HepG2 (cell line): ENCODE data around the gene ESRP2. TPM values are rescaled to one million over a fixed set of nuclear protein-coding genes. Genes with fewer than 3 reads are reported as not detected.
A peak's percentile ranks its signal among the peaks of the same experiment; 100 is the strongest.

ENCODE experiments used
- BCL6 ChIP-seq: IDR thresholded peaks from 2 replicates; pipeline ENCODE4 v1.6.1; 2016; ENCODE audit warnings: missing genetic modification reagents, missing compliant biosample characterization
- CBX1 ChIP-seq: IDR thresholded peaks from one replicate; pipeline ENCODE4 v1.6.1; 2016; ENCODE audit warnings: antibody characterized with exemption, low read depth
- FOXC1 ChIP-seq: sonication (generic); formaldehyde crosslinking; IDR thresholded peaks from 2 replicates; pipeline ENCODE4 v1.8.0; 2022; ENCODE audit warnings: mild to moderate bottlenecking, missing genetic modification reagents, borderline replicate concordance
- FOXM1 ChIP-seq: sonication (generic); formaldehyde crosslinking; IDR thresholded peaks from 2 replicates; pipeline ENCODE4 v1.5.0; 2020; ENCODE audit warnings: missing genetic modification reagents
- KLF16 ChIP-seq, 2 experiments: sonication (generic) in 1 of 2; formaldehyde crosslinking in 1 of 2; IDR thresholded peaks; 2 replicates each; pipeline versions ENCODE4 v1.6.1 to v1.8.0; 2016 to 2023; ENCODE audit warnings: missing genetic modification reagents in 2 of 2, missing compliant biosample characterization in 1 of 2
- MIXL1 ChIP-seq: IDR thresholded peaks from 2 replicates; pipeline ENCODE4 v1.6.1; 2016
- NRL ChIP-seq: sonication (generic); formaldehyde crosslinking; IDR thresholded peaks from 2 replicates; pipeline ENCODE4 v1.5.0; 2020; ENCODE audit warnings: missing genetic modification reagents, mild to moderate bottlenecking, moderate library complexity, borderline replicate concordance
- POGZ ChIP-seq: sonication (generic); formaldehyde crosslinking; IDR thresholded peaks from 2 replicates; pipeline ENCODE4 v1.4.0; 2020; ENCODE audit warnings: mild to moderate bottlenecking, missing genetic modification reagents
- RARA ChIP-seq: IDR thresholded peaks from 2 replicates; pipeline ENCODE4 v1.6.1; 2016; ENCODE audit warnings: missing genetic modification reagents, missing compliant biosample characterization
- RCOR2 ChIP-seq: IDR thresholded peaks from 2 replicates; pipeline ENCODE4 v1.6.1; 2016; ENCODE audit warnings: missing biosample characterization, missing genetic modification reagents
- RELA ChIP-seq: sonication (generic); formaldehyde crosslinking; IDR thresholded peaks from 2 replicates; pipeline ENCODE4 v1.4.0; 2020; ENCODE audit warnings: missing genetic modification reagents
- TEAD2 ChIP-seq: sonication (generic); formaldehyde crosslinking; IDR thresholded peaks from 2 replicates; pipeline ENCODE4 v1.9.0; 2021; ENCODE audit warnings: missing genetic modification reagents
- ZEB1 ChIP-seq: IDR thresholded peaks from 2 replicates; pipeline ENCODE4 v1.6.1; 2012; ENCODE audit warnings: mild to moderate bottlenecking, low read depth, inconsistent platforms; ENCODE audit not compliant: insufficient replicate concordance
- ZFP36L2 ChIP-seq: sonication (generic); formaldehyde crosslinking; IDR thresholded peaks from 2 replicates; pipeline ENCODE4 v1.4.0; 2020; ENCODE audit warnings: missing genetic modification reagents
- ZFYVE20 ChIP-seq: sonication (generic); formaldehyde crosslinking; IDR thresholded peaks from 2 replicates; pipeline ENCODE4 v1.8.0; 2023; ENCODE audit warnings: low read depth, mild to moderate bottlenecking, moderate library complexity, missing genetic modification reagents, borderline replicate concordance
- ZNF264 ChIP-seq: sonication (generic); formaldehyde crosslinking; IDR thresholded peaks from 2 replicates; pipeline ENCODE4 v1.4.0; 2020; ENCODE audit warnings: missing genetic modification reagents
- ZNF30 ChIP-seq: sonication (generic); formaldehyde crosslinking; IDR thresholded peaks from 2 replicates; pipeline ENCODE4 v1.5.0; 2020; ENCODE audit warnings: mild to moderate bottlenecking, missing genetic modification reagents
- ZNF503 ChIP-seq: sonication (generic); formaldehyde crosslinking; IDR thresholded peaks from 2 replicates; pipeline ENCODE4 v1.4.0; 2020; ENCODE audit warnings: missing genetic modification reagents
- ZNF576 ChIP-seq: sonication (generic); formaldehyde crosslinking; IDR thresholded peaks from 2 replicates; pipeline ENCODE4 v1.4.0; 2020; ENCODE audit warnings: mild to moderate bottlenecking, missing genetic modification reagents
- polyA plus RNA-seq, 8 experiments: library from polyadenylated mRNA; depleted of rRNA in 3 of 8; stranded (reverse) in 7 of 8; unstranded in 1 of 8; fragments of >200 nt; fragmentation: Illumina TruSeq in 4 of 8; extraction: Trizol in 4 of 8; gene quantifications; 2 replicates each; pipeline versions ENCODE4 v1.2.1 to v1.2.3, GENCODE V29; 2011 to 2016; ENCODE audit warnings: low read depth in 4 of 8, missing spikeins in 1 of 8, mixed read lengths in 1 of 8; ENCODE audit not compliant: insufficient read depth in 1 of 8
- total RNA-seq, 5 experiments: library from RNA; depleted of rRNA; stranded (reverse); fragments of >200 nt; fragmentation: Illumina TruSeq; extraction: Trizol; gene quantifications; 2 replicates each; pipeline ENCODE4 v1.2.3, GENCODE V29; 2016; ENCODE audit warnings: low read depth in 1 of 5
- TF ChIP-seq, protein P1 (sequence below): conservative IDR thresholded peaks from 2 replicates; pipeline ENCODE4 v1.6.1; 2018; ENCODE audit warnings: missing genetic modification reagents
- TF ChIP-seq, protein P2 (sequence below): sonication (generic); formaldehyde crosslinking; IDR thresholded peaks from 2 replicates; pipeline ENCODE4 v1.5.1; 2020; ENCODE audit warnings: mild to moderate bottlenecking, moderate library complexity, missing genetic modification reagents
- TF ChIP-seq, protein P3 (sequence below): sonication (generic); formaldehyde crosslinking; IDR thresholded peaks from 2 replicates; pipeline ENCODE4 v1.4.0; 2020; ENCODE audit warnings: missing genetic modification reagents, borderline replicate concordance
- TF ChIP-seq, protein P4 (sequence below): sonication (generic); formaldehyde crosslinking; IDR thresholded peaks from 2 replicates; pipeline ENCODE4 v1.4.0; 2020; ENCODE audit warnings: mild to moderate bottlenecking, missing genetic modification reagents

ESRP2 gene
- total and polyA plus RNA-seq, 2 of the 13 experiments (the other 11 are each of a cell fraction or from before 2014, with no cell fraction given) = 21.1 to 32.4 TPM

- no peak for TF ChIP-seq ZNF503 (CRISPR knock-in tag)
- TF ChIP-seq FOXC1 (CRISPR knock-in tag) = no peak
- TF ChIP-seq RARA = peak; percentile 96
- peak; percentile 53; the same call in 1 of the 2 replicates for TF ChIP-seq RCOR2 (CRISPR knock-in tag)
- TF ChIP-seq TEAD2 (CRISPR knock-in tag) = no peak
- 0 out of 2 replicates have a peak, but pooled peaks have one; percentile 21 for TF ChIP-seq ZNF576 (CRISPR knock-in tag)
- TF ChIP-seq, protein P1, sequence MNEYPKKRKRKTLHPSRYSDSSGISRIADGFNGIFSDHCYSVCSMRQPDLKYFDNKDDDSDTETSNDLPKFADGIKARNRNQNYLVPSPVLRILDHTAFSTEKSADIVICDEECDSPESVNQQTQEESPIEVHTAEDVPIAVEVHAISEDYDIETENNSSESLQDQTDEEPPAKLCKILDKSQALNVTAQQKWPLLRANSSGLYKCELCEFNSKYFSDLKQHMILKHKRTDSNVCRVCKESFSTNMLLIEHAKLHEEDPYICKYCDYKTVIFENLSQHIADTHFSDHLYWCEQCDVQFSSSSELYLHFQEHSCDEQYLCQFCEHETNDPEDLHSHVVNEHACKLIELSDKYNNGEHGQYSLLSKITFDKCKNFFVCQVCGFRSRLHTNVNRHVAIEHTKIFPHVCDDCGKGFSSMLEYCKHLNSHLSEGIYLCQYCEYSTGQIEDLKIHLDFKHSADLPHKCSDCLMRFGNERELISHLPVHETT (CRISPR knock-in tag) = no peak
- TF ChIP-seq, protein P2, sequence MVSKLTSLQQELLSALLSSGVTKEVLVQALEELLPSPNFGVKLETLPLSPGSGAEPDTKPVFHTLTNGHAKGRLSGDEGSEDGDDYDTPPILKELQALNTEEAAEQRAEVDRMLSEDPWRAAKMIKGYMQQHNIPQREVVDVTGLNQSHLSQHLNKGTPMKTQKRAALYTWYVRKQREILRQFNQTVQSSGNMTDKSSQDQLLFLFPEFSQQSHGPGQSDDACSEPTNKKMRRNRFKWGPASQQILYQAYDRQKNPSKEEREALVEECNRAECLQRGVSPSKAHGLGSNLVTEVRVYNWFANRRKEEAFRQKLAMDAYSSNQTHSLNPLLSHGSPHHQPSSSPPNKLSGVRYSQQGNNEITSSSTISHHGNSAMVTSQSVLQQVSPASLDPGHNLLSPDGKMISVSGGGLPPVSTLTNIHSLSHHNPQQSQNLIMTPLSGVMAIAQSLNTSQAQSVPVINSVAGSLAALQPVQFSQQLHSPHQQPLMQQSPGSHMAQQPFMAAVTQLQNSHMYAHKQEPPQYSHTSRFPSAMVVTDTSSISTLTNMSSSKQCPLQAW (CRISPR knock-in tag) = peak; percentile 75
- no peak for TF ChIP-seq ZNF264 (CRISPR knock-in tag)
- no peak for TF ChIP-seq ZNF30 (CRISPR knock-in tag)
- TF ChIP-seq BCL6 = peak; percentile 92
- TF ChIP-seq, protein P3, sequence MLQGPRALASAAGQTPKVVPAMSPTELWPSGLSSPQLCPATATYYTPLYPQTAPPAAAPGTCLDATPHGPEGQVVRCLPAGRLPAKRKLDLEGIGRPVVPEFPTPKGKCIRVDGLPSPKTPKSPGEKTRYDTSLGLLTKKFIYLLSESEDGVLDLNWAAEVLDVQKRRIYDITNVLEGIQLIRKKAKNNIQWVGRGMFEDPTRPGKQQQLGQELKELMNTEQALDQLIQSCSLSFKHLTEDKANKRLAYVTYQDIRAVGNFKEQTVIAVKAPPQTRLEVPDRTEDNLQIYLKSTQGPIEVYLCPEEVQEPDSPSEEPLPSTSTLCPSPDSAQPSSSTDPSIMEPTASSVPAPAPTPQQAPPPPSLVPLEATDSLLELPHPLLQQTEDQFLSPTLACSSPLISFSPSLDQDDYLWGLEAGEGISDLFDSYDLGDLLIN (CRISPR knock-in tag) = no peak
- TF ChIP-seq ZFP36L2 (CRISPR knock-in tag) = no peak
- TF ChIP-seq MIXL1 = no peak
- peak in 1 of 2 experiments; percentile 76; a peak in 2 of 4 replicates for TF ChIP-seq KLF16 (CRISPR knock-in tag; IDR thresholded peaks at IDR 0.05)
- TF ChIP-seq FOXM1 (CRISPR knock-in tag) = no peak
- TF ChIP-seq CBX1 = no peak
- peak; percentile 99 for TF ChIP-seq ZEB1
- no peak; the same call in 1 of the 2 replicates for TF ChIP-seq RELA (CRISPR knock-in tag)
- TF ChIP-seq POGZ (CRISPR knock-in tag) = no peak
- no peak for TF ChIP-seq ZFYVE20 (CRISPR knock-in tag)
- TF ChIP-seq, protein P4, sequence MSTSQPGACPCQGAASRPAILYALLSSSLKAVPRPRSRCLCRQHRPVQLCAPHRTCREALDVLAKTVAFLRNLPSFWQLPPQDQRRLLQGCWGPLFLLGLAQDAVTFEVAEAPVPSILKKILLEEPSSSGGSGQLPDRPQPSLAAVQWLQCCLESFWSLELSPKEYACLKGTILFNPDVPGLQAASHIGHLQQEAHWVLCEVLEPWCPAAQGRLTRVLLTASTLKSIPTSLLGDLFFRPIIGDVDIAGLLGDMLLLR (CRISPR knock-in tag) = no peak
- 0 out of 2 replicates have a peak, but pooled peaks have one; percentile 34 for TF ChIP-seq NRL (CRISPR knock-in tag)
Observed at GRCh38 chr16:68234188-68235107, 1.5 kb downstream of the ESRP2 start (continued).
